ENCODE results near the gene MICU1. TPM values are rescaled to one million over a fixed set of nuclear protein-coding genes. Genes with fewer than 3 reads are reported as not detected.

MICU1 gene
- total and polyA plus RNA-seq, 10 of the 15 experiments (the other 5 are each of a cell fraction or from before 2014, with no cell fraction given): 18.2 to 36.4 (median 22.2) TPM

DNA sequence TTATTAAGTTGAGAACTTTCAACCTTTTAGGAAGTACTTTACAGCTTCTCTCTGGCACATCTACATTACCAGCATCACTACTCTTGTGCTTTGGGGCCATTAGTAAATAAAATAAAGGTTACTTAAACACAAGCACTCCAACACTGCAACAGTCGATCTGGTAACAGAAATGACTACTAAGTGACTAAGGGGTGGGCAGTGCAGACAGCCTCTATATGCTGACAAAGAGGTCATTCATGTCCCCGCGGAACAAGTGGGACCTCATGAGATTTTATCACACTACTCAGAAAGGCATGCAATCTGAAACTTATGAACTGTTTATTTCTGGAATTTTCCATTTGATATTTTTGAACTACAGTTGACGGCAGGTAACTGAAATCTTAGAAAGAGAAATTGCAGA lies 159.9 kb downstream of the MICU1 start (continued):
- no peak for TF ChIP-seq MYC (IDR thresholded peaks at IDR 0.05; ENCODE audit: insufficient read depth, insufficient read length, insufficient replicate concordance, low read length, severe bottlenecking)
- TF ChIP-seq RB1 (IDR thresholded peaks at IDR 0.05; ENCODE audit: borderline replicate concordance): no peak
- no peak for TF ChIP-seq NRF1 (conservative IDR thresholded peaks at IDR 0.05; ENCODE audit: low read depth, low read length)
- TF ChIP-seq NR2C2 (IDR thresholded peaks at IDR 0.05; ENCODE audit: borderline replicate concordance, control insufficient read depth, insufficient read length, low read depth): no peak
- no peak for TF ChIP-seq PRDM15 (CRISPR knock-in tag; IDR thresholded peaks at IDR 0.05)
- TF ChIP-seq ZNF274 (IDR thresholded peaks at IDR 0.05; ENCODE audit: insufficient read depth, insufficient read length): no peak

DNA sequence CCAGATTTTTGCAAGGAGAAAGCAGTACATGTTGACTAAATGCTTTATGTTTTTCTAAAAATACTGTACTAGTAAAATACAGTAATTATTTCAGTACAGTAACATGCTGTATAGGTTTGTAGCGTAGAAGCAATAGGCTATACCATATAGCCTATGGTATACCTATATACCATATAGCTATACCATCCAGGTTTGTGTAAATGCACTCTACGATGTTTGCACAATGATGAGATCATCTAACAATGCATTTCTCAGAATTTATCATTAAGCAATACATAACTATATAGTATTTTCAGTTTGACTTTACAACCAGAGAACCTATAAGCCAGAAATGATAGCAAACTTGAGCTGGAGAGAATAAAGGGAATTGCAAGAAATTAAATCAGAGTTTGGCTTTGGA lies 161.4 kb downstream of the MICU1 start:
- no peak for ATAC-seq
- no peak for FAIRE-seq
- intact Hi-C loops (cut with micrococcal nuclease; ENCODE audit: unreplicated experiment): no loop called here
- no TSS peak for BruUV-seq (replicated peaks)
- 27% methylated on average over 2 of the region's 2 CpGs for WGBS (ENCODE audit: insufficient coverage, insufficient replicate concordance, low lambda C conversion rate, missing lambda C conversion rate)
- SMC1A ChIA-PET (ENCODE audit: uncharacterized antibody, unreplicated experiment): no interaction called here
- Histone ChIP-seq H3K36me3 (ENCODE audit: control insufficient read depth in 2 of 2, insufficient read depth in 2 of 2, low read length in 1 of 2) (no peaks in the 10 kb centered on the region), H3K4me1 (ENCODE audit: control insufficient read depth, insufficient read depth, low read length) (no peaks in the 10 kb centered on the region), H2AFZ (ENCODE audit: control insufficient read depth, low read depth, low read length) (no peak overlapping the region), H3K4me3 (no peak overlapping the region), H3K79me2 (ENCODE audit: control insufficient read depth, insufficient read depth, low read length) (no peaks in the 10 kb centered on the region), H3K9ac (ENCODE audit: control insufficient read depth, insufficient read depth, low read length) (no peak overlapping the region), H3K9me3 (replicated peaks; ENCODE audit: control insufficient read depth, insufficient read depth, low read length) (no peaks in the 10 kb centered on the region), H4K20me1 (ENCODE audit: control insufficient read depth, insufficient read depth) (no peaks in the 10 kb centered on the region), H3K27me3 (replicated peaks in 1 of 2; ENCODE audit: control insufficient read depth in 2 of 2, insufficient read depth in 2 of 2, low read length in 1 of 2) (no peaks in the 10 kb centered on the region), H3K27ac (ENCODE audit: control insufficient read depth, insufficient read depth) (no peak overlapping the region), H3K4me2 (ENCODE audit: control insufficient read depth, insufficient read depth) (no peak overlapping the region)
- in situ Hi-C loops (cut with MboI): no loop called here
- CTCF ChIA-PET: no interaction called here
- RAD21 ChIA-PET (ENCODE audit: unreplicated experiment): interaction anchor here (1.2 kb wide), 1 partner anchor 9 kb away, joined by 4 read pairs; no protein-coding TSS in a partner anchor
- POLR2A ChIA-PET: no interaction called here
- no peak for DNase-seq (ENCODE audit: low read depth, low spot score)
- TF ChIP-seq NR2C1 (IDR thresholded peaks at IDR 0.05) (no peak), KLF5 (IDR thresholded peaks at IDR 0.05; ENCODE audit: partially characterized antibody) (no peak), MTA3 (IDR thresholded peaks at IDR 0.05; ENCODE audit: borderline replicate concordance, low read length) (no peak), FOS (IDR thresholded peaks at IDR 0.05; ENCODE audit: borderline replicate concordance, extremely low read depth, insufficient read length) (no peak), NBN (IDR thresholded peaks at IDR 0.05) (no peak), JUND (IDR thresholded peaks at IDR 0.05; ENCODE audit: low read depth, low read length) (no peak), NFYB (IDR thresholded peaks at IDR 0.05; ENCODE audit: insufficient read depth, low read depth, low read length) (no peak), CREM (IDR thresholded peaks at IDR 0.05; ENCODE audit: low read depth) (no peak), PAX5 (IDR thresholded peaks at IDR 0.05; ENCODE audit: borderline replicate concordance, low read depth, low read length) (no peak), RCOR1 (conservative IDR thresholded peaks at IDR 0.05; ENCODE audit: low read depth, low read length) (no peak), JUNB (IDR thresholded peaks at IDR 0.05) (no peak)
- TF ChIP-seq, protein P1, sequence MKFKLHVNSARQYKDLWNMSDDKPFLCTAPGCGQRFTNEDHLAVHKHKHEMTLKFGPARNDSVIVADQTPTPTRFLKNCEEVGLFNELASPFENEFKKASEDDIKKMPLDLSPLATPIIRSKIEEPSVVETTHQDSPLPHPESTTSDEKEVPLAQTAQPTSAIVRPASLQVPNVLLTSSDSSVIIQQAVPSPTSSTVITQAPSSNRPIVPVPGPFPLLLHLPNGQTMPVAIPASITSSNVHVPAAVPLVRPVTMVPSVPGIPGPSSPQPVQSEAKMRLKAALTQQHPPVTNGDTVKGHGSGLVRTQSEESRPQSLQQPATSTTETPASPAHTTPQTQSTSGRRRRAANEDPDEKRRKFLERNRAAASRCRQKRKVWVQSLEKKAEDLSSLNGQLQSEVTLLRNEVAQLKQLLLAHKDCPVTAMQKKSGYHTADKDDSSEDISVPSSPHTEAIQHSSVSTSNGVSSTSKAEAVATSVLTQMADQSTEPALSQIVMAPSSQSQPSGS (IDR thresholded peaks at IDR 0.05; ENCODE audit: low read length): no peak

All from GM12878 (cell line).